GM23338 (cell line): ENCODE measurements around the gene GRM8. TPM values are rescaled to one million over a fixed set of nuclear protein-coding genes. Genes with fewer than 3 reads are reported as not detected.

ENCODE experiments used
- ATAC-seq: fragments of 200-7000 bp; cut with Tn5 transposase; 3 replicates; pipeline ENCODE4 v1.9.1; 2020
- DNase-seq: peaks from one replicate; pipeline ENCODE4 v3.0.0-alpha.2; 2015; ENCODE audit warnings: low spot score
- H2AFZ ChIP-seq: fragments of 200-600 bp; sonication (generic); 2 replicates; pipeline ENCODE4 v1.8.0; 2016; ENCODE audit warnings: antibody characterized with exemption, mild to moderate bottlenecking, moderate library complexity
- H3F3A ChIP-seq: fragments of 200-600 bp; sonication (generic); replicated peaks from 2 replicates; pipeline ENCODE4 v1.8.0; 2017; ENCODE audit warnings: antibody characterized with exemption, mixed run types, low read depth
- H3K27ac ChIP-seq: fragments of 200-600 bp; sonication (generic); 2 replicates; pipeline ENCODE4 v1.6.1; 2016; ENCODE audit warnings: low read depth
- H3K27me3 ChIP-seq: fragments of 200-600 bp; sonication (generic); 2 replicates; pipeline ENCODE4 v1.8.0; 2016; ENCODE audit warnings: mild to moderate bottlenecking, mixed run types, moderate library complexity; ENCODE audit not compliant: insufficient read depth
- H3K36me3 ChIP-seq: fragments of 200-600 bp; sonication (generic); 2 replicates; pipeline ENCODE4 v1.8.0; 2016; ENCODE audit warnings: mild to moderate bottlenecking; ENCODE audit not compliant: insufficient read depth
- H3K4me1 ChIP-seq: fragments of 200-600 bp; sonication (generic); 2 replicates; pipeline ENCODE4 v1.8.0; 2016; ENCODE audit warnings: mild to moderate bottlenecking, moderate library complexity; ENCODE audit not compliant: insufficient read depth
- H3K4me2 ChIP-seq: fragments of 200-600 bp; sonication (generic); 2 replicates; pipeline ENCODE4 v1.7.1; 2017; ENCODE audit warnings: mixed run types
- H3K4me3 ChIP-seq: fragments of 200-600 bp; sonication (generic); 2 replicates; pipeline ENCODE4 v1.6.1; 2016; ENCODE audit warnings: mixed run types
- H3K79me2 ChIP-seq: fragments of 200-600 bp; sonication (generic); replicated peaks from 2 replicates; pipeline ENCODE4 v1.8.0; 2017; ENCODE audit warnings: mild to moderate bottlenecking; ENCODE audit not compliant: insufficient read depth
- H3K9me2 ChIP-seq: fragments of 200-600 bp; sonication (generic); 2 replicates; pipeline ENCODE4 v1.8.0; 2017; ENCODE audit not compliant: insufficient read depth
- H4K20me1 ChIP-seq: fragments of 200-600 bp; sonication (generic); replicated peaks from 2 replicates; pipeline ENCODE4 v1.8.0; 2017; ENCODE audit warnings: mild to moderate bottlenecking; ENCODE audit not compliant: insufficient read depth
- H3K27ac Mint-ChIP-seq: 2 replicates; pipeline ENCODE4 v1.8.0; 2020; ENCODE audit warnings: inconsistent platforms, mild to moderate bottlenecking, moderate library complexity, mixed read lengths
- H3K27me3 Mint-ChIP-seq: 3 replicates; pipeline ENCODE4 v1.8.0; 2022; ENCODE audit warnings: low read depth, mild to moderate bottlenecking, moderate library complexity, mixed read lengths, inconsistent platforms; ENCODE audit not compliant: insufficient read depth, poor library complexity
- H3K36me3 Mint-ChIP-seq: 3 replicates; pipeline ENCODE4 v1.8.0; 2021; ENCODE audit warnings: low read depth, mild to moderate bottlenecking, inconsistent platforms, moderate library complexity, mixed read lengths
- H3K4me1 Mint-ChIP-seq: 3 replicates; pipeline ENCODE4 v1.8.0; 2020; ENCODE audit warnings: mild to moderate bottlenecking, inconsistent platforms, mixed read lengths
- H3K4me3 Mint-ChIP-seq: 3 replicates; pipeline ENCODE4 v1.8.0; 2021; ENCODE audit warnings: moderate library complexity, mild to moderate bottlenecking, inconsistent platforms, mixed read lengths
- H3K9me3 Mint-ChIP-seq: 3 replicates; pipeline ENCODE4 v1.8.0; 2020; ENCODE audit warnings: moderate library complexity, mild to moderate bottlenecking, inconsistent platforms, mixed read lengths
- CTCF ChIP-seq, 2 experiments: fragments of 200-600 bp in 1 of 2; sonication (generic) in 1 of 2; conservative IDR thresholded peaks; 2 replicates each; pipeline versions ENCODE4 v1.5.1 to v1.6.1; 2016 to 2017; ENCODE audit warnings: antibody characterized with exemption in 2 of 2, low read depth in 2 of 2, mild to moderate bottlenecking in 2 of 2, moderate library complexity in 1 of 2
- ETS1 ChIP-seq: IDR thresholded peaks from 2 replicates; pipeline ENCODE4 v1.6.1; 2016; ENCODE audit warnings: antibody characterized with exemption
- EZH2phosphoT487 ChIP-seq: fragments of 200-600 bp; sonication (generic); IDR thresholded peaks from one replicate; pipeline ENCODE4 v1.8.1; 2018; ENCODE audit warnings: antibody characterized with exemption; ENCODE audit not compliant: unreplicated experiment
- REST ChIP-seq: IDR thresholded peaks from one replicate; pipeline ENCODE4 v1.6.1; 2018; ENCODE audit warnings: antibody characterized with exemption; ENCODE audit not compliant: unreplicated experiment
- ZNF114 ChIP-seq: fragments of 250-450 bp; sonication (Bioruptor Pico); IDR thresholded peaks from 2 replicates; pipeline ENCODE4 v1.5.0; 2020; ENCODE audit warnings: mild to moderate bottlenecking, moderate library complexity
- ZNF331 ChIP-seq: fragments of 250-450 bp; sonication (Bioruptor Pico); IDR thresholded peaks from 2 replicates; pipeline ENCODE4 v1.5.0; 2020; ENCODE audit warnings: low read depth, mild to moderate bottlenecking, moderate library complexity
- polyA plus RNA-seq: library from polyadenylated mRNA; unstranded; fragments of >200 nt; fragmentation: Nextera tagmentation; extraction: Ambion mirVana; gene quantifications from 2 replicates; pipeline ENCODE4 v1.2.1, GENCODE V29; 2016
- total RNA-seq: library from RNA; depleted of rRNA; stranded (reverse); fragments of >200 nt; shearing (Covaris generic); gene quantifications from 2 replicates; pipeline ENCODE4 v1.2.3, GENCODE V29; 2014

Gene GRM8
- total and polyA plus RNA-seq, 2 experiments from 2014 or later: 1.9 to 6.6 TPM

- Histone ChIP-seq H3K4me3 (no peak overlapping the region), H2AFZ (no peak overlapping the region), H4K20me1 (no peaks in the 10 kb centered on the region), H3K27me3 (no peaks in the 10 kb centered on the region), H3K4me2 (no peak overlapping the region), H3K9me2 (no peaks in the 10 kb centered on the region), H3K36me3 (no peaks in the 10 kb centered on the region), H3K27ac (no peak overlapping the region), H3K79me2 (no peaks in the 10 kb centered on the region), H3F3A (no peaks in the 10 kb centered on the region), H3K4me1 (no peaks in the 10 kb centered on the region)
- Mint-ChIP-seq H3K36me3 (no peaks in the 10 kb centered on the region), H3K4me1 (peaks cover 11% of the 10 kb centered on the region), H3K9me3 (peaks cover 3% of the 10 kb centered on the region; the same call in 1 of the 3 replicates), H3K27ac (no peak overlapping the region), H3K27me3 (peaks cover 4% of the 10 kb centered on the region), H3K4me3 (no peak overlapping the region)
- DNase-seq (peak; percentile 92), ATAC-seq (peak; percentile 96)
- TF ChIP-seq CTCF (conservative IDR thresholded peaks at IDR 0.05; ENCODE audit: low read depth in 2 of 2) (peak; percentile 85 to 88), EZH2phosphoT487 (no peak), REST (no peak), ETS1 (no peak), ZNF114 (CRISPR knock-in tag) (no peak)
Observed at GRCh38 chr7:126803060-126803665, 449.6 kb downstream of the GRM8 start.

GRCh38 chr7:126801733-126802132, 451.0 kb downstream of the GRM8 start:
- Histone ChIP-seq H3K36me3 (no peaks in the 10 kb centered on the region), H3K27ac (no peak overlapping the region), H3K4me1 (no peaks in the 10 kb centered on the region), H3K9me2 (no peaks in the 10 kb centered on the region), H3F3A (no peaks in the 10 kb centered on the region), H4K20me1 (no peaks in the 10 kb centered on the region), H3K79me2 (no peaks in the 10 kb centered on the region), H2AFZ (no peak overlapping the region), H3K27me3 (no peaks in the 10 kb centered on the region), H3K4me3 (no peak overlapping the region), H3K4me2 (no peak overlapping the region)
- peaks cover 4% of the 10 kb centered on the region for H3K27me3 Mint-ChIP-seq
- DNase-seq: no peak
- H3K36me3 Mint-ChIP-seq: no peaks in the 10 kb centered on the region
- TF ChIP-seq EZH2phosphoT487 (no peak), REST (no peak), ZNF331 (CRISPR knock-in tag) (no peak)
- H3K4me1 Mint-ChIP-seq: peaks cover 11% of the 10 kb centered on the region
- no peak overlapping the region for H3K4me3 Mint-ChIP-seq
- no peak for ATAC-seq
- H3K9me3 Mint-ChIP-seq: peaks cover 3% of the 10 kb centered on the region; the same call in 1 of the 3 replicates
- H3K27ac Mint-ChIP-seq: no peak overlapping the region
